Adipocyte (in vitro differentiated cells): ENCODE data around the gene TRAF7.

Experiments used
- DNase-seq: peaks from one replicate; pipeline ENCODE4 v3.0.0-alpha.2; 2015; ENCODE audit warnings: low read depth
- H3K27me3 ChIP-seq: replicated peaks from 2 replicates; pipeline ENCODE4 v1.7.0; 2013; ENCODE audit warnings: mild to moderate bottlenecking, low read length, moderate library complexity; ENCODE audit not compliant: control insufficient read depth, insufficient read depth
- H3K36me3 ChIP-seq: 2 replicates; pipeline ENCODE4 v1.7.0; 2013; ENCODE audit warnings: low read length, mild to moderate bottlenecking, moderate library complexity; ENCODE audit not compliant: control insufficient read depth, insufficient read depth, severe bottlenecking
- H3K4me1 ChIP-seq: 2 replicates; pipeline ENCODE4 v1.7.0; 2013; ENCODE audit warnings: mild to moderate bottlenecking, low read length, moderate library complexity; ENCODE audit not compliant: control insufficient read depth, insufficient read depth
- H3K4me3 ChIP-seq: 2 replicates; pipeline ENCODE4 v1.7.0; 2013; ENCODE audit warnings: mild to moderate bottlenecking, low read length, moderate library complexity
- H3K9ac ChIP-seq: 2 replicates; pipeline ENCODE4 v1.7.0; 2013; ENCODE audit warnings: mild to moderate bottlenecking, low read length, moderate library complexity
- H3K9me3 ChIP-seq: 2 replicates; pipeline ENCODE4 v1.7.0; 2013; ENCODE audit warnings: mild to moderate bottlenecking, low read length, moderate library complexity; ENCODE audit not compliant: control insufficient read depth

The TRAF7 gene

GRCh38 chr16:2208772-2209171, 53.2 kb downstream of the TRAF7 start:
- Histone ChIP-seq H3K9me3 (no peaks in the 10 kb centered on the region), H3K9ac (no peak overlapping the region), H3K36me3 (peaks cover 26% of the 10 kb centered on the region), H3K27me3 (no peaks in the 10 kb centered on the region), H3K4me1 (peaks cover 37% of the 10 kb centered on the region), H3K4me3 (no peak overlapping the region)
- DNase-seq = no peak

GRCh38 chr16:2209258-2210008, 53.9 kb downstream of the TRAF7 start:
- Histone ChIP-seq H3K4me1 (peaks cover 38% of the 10 kb centered on the region), H3K36me3 (peaks cover 26% of the 10 kb centered on the region), H3K9me3 (no peaks in the 10 kb centered on the region), H3K27me3 (no peaks in the 10 kb centered on the region), H3K9ac (no peak overlapping the region), H3K4me3 (no peak overlapping the region)
- DNase-seq = no peak

- Histone ChIP-seq H3K27me3 (no peaks in the 10 kb centered on the region), H3K36me3 (peaks cover 26% of the 10 kb centered on the region), H3K9me3 (no peaks in the 10 kb centered on the region), H3K4me3 (no peak overlapping the region), H3K9ac (no peak overlapping the region), H3K4me1 (peaks cover 34% of the 10 kb centered on the region)
- DNase-seq = no peak
Measured at GRCh38 chr16:2210009-2210332, 54.4 kb downstream of the TRAF7 start.

- Histone ChIP-seq H3K9me3 (no peaks in the 10 kb centered on the region), H3K27me3 (no peaks in the 10 kb centered on the region), H3K36me3 (peaks cover 26% of the 10 kb centered on the region), H3K4me3 (no peak within 1 kb of the TSS), H3K4me1 (peaks cover 34% of the 10 kb centered on the region), H3K9ac (peak within 1 kb of the TSS; percentile 48)
- no peak for DNase-seq
Measured at GRCh38 chr16:2210386-2211365, 55.1 kb downstream of the TRAF7 start, which contains the start of gene BRICD5. Gene BRICD5, minus strand, starts transcription at chr16:2210863. Its CDS starts 30 bp downstream, at chr16:2210833.

GRCh38 chr16:2211923-2212347, 56.4 kb downstream of the TRAF7 start:
- H3K9me3 ChIP-seq = no peaks in the 10 kb centered on the region
- no peak for DNase-seq
- peak overlapping the region; percentile 91 for H3K4me3 ChIP-seq
- peaks cover 25% of the 10 kb centered on the region for H3K4me1 ChIP-seq
- H3K9ac ChIP-seq = peak overlapping the region; percentile 48
- peaks cover 25% of the 10 kb centered on the region for H3K36me3 ChIP-seq
- H3K27me3 ChIP-seq = no peaks in the 10 kb centered on the region

- DNase-seq = no peak
- Histone ChIP-seq H3K4me1 (peaks cover 21% of the 10 kb centered on the region), H3K36me3 (peaks cover 18% of the 10 kb centered on the region), H3K9me3 (no peaks in the 10 kb centered on the region), H3K9ac (peak overlapping the region; percentile 92), H3K27me3 (no peaks in the 10 kb centered on the region), H3K4me3 (peak overlapping the region; percentile 91)
Measured at GRCh38 chr16:2212362-2213324, 57.1 kb downstream of the TRAF7 start.

GRCh38 chr16:2213817-2214718, 58.5 kb downstream of the TRAF7 start:
- Histone ChIP-seq H3K36me3 (peaks cover 6% of the 10 kb centered on the region), H3K4me3 (peak overlapping the region; percentile 91), H3K9me3 (no peaks in the 10 kb centered on the region), H3K9ac (peak overlapping the region; percentile 92), H3K27me3 (no peaks in the 10 kb centered on the region), H3K4me1 (peaks cover 21% of the 10 kb centered on the region)
- DNase-seq = peak; percentile 27

GRCh38 chr16:2214719-2214968, 59.1 kb downstream of the TRAF7 start, which contains the start of gene PGP:
Gene PGP, minus strand, starts transcription at chr16:2214840. Its CDS starts 63 bp downstream, at chr16:2214777.
- H3K27me3 ChIP-seq = no peaks in the 10 kb centered on the region
- H3K36me3 ChIP-seq = peaks cover under 1% of the 10 kb centered on the region
- H3K9me3 ChIP-seq = no peaks in the 10 kb centered on the region
- H3K9ac ChIP-seq = peak within 1 kb of the TSS; percentile 95
- peaks cover 21% of the 10 kb centered on the region for H3K4me1 ChIP-seq
- no peak for DNase-seq
- H3K4me3 ChIP-seq = peak within 1 kb of the TSS; percentile 92

GRCh38 chr16:2216330-2216729, 60.7 kb downstream of the TRAF7 start:
- no peak for DNase-seq
- H3K4me3 ChIP-seq = no peak overlapping the region
- H3K9me3 ChIP-seq = no peaks in the 10 kb centered on the region
- no peaks in the 10 kb centered on the region for H3K36me3 ChIP-seq
- peaks cover 21% of the 10 kb centered on the region for H3K4me1 ChIP-seq
- H3K9ac ChIP-seq = no peak overlapping the region
- H3K27me3 ChIP-seq = no peaks in the 10 kb centered on the region
